H9 (cell line): ENCODE data around the gene KCNJ16. TPM values are rescaled to one million over a fixed set of nuclear protein-coding genes. Genes with fewer than 3 reads are reported as not detected.

Source experiments
- DNase-seq: peaks from one replicate; pipeline ENCODE4 v3.0.0-alpha.2; 2017
- H2AFZ ChIP-seq: one replicate; pipeline ENCODE4 v1.6.1; 2013; ENCODE audit warnings: mild to moderate bottlenecking, low read length, control low read depth, moderate library complexity
- H2AK5ac ChIP-seq: 2 replicates; pipeline ENCODE4 v1.6.1; 2013; ENCODE audit warnings: low read length, control low read depth, mixed read lengths; ENCODE audit not compliant: insufficient read length
- H2BK120ac ChIP-seq: one replicate; pipeline ENCODE4 v1.6.1; 2013; ENCODE audit warnings: low read depth, mild to moderate bottlenecking, low read length, control low read depth, inconsistent platforms; ENCODE audit not compliant: poor library complexity, severe bottlenecking
- H2BK12ac ChIP-seq: 2 replicates; pipeline ENCODE4 v1.6.1; 2013; ENCODE audit warnings: low read length, control low read depth, mixed read lengths, low read depth; ENCODE audit not compliant: insufficient read length
- H2BK15ac ChIP-seq: 2 replicates; pipeline ENCODE4 v1.6.1; 2013; ENCODE audit warnings: low read depth, low read length, control low read depth
- H2BK20ac ChIP-seq: one replicate; pipeline ENCODE4 v1.6.1; 2013; ENCODE audit warnings: low read depth, mild to moderate bottlenecking, low read length, control low read depth, inconsistent platforms; ENCODE audit not compliant: poor library complexity, severe bottlenecking
- H2BK5ac ChIP-seq: 2 replicates; pipeline ENCODE4 v1.6.1; 2013; ENCODE audit warnings: low read length, control low read depth, mixed read lengths; ENCODE audit not compliant: insufficient read length
- H3K14ac ChIP-seq: 2 replicates; pipeline ENCODE4 v1.6.1; 2013; ENCODE audit warnings: low read length, control low read depth; ENCODE audit not compliant: insufficient read depth
- H3K18ac ChIP-seq: 2 replicates; pipeline ENCODE4 v1.6.1; 2013; ENCODE audit warnings: low read depth, mild to moderate bottlenecking, mixed read lengths, low read length, control low read depth; ENCODE audit not compliant: insufficient read length
- H3K23ac ChIP-seq: 2 replicates; pipeline ENCODE4 v1.6.1; 2013; ENCODE audit warnings: low read length, control low read depth, mixed read lengths, low read depth; ENCODE audit not compliant: insufficient read length
- H3K23me2 ChIP-seq: 2 replicates; pipeline ENCODE4 v1.6.1; 2013; ENCODE audit warnings: low read depth, mild to moderate bottlenecking, mixed read lengths, low read length, control low read depth; ENCODE audit not compliant: insufficient read length, poor library complexity, severe bottlenecking
- H3K27ac ChIP-seq: 2 replicates; pipeline ENCODE4 v1.5.1; 2013; ENCODE audit warnings: low read length, control low read depth, mixed read lengths, low read depth; ENCODE audit not compliant: insufficient read length
- H3K27me3 ChIP-seq: 2 replicates; pipeline ENCODE4 v1.6.1; 2013; ENCODE audit warnings: low read length, control low read depth, inconsistent platforms; ENCODE audit not compliant: insufficient read depth
- H3K4ac ChIP-seq: 2 replicates; pipeline ENCODE4 v1.6.1; 2013; ENCODE audit warnings: low read depth, mild to moderate bottlenecking, control low read depth, inconsistent platforms, low read length, moderate library complexity
- H3K4me1 ChIP-seq: 2 replicates; pipeline ENCODE4 v1.6.1; 2013; ENCODE audit warnings: low read length, control low read depth, inconsistent platforms; ENCODE audit not compliant: insufficient read depth
- H3K4me2 ChIP-seq: 2 replicates; pipeline ENCODE4 v1.6.1; 2013; ENCODE audit warnings: low read length, control low read depth, mixed read lengths; ENCODE audit not compliant: insufficient read length, insufficient read depth
- H3K56ac ChIP-seq: 2 replicates; pipeline ENCODE4 v1.6.1; 2013; ENCODE audit warnings: low read depth, mild to moderate bottlenecking, mixed read lengths, low read length, control low read depth; ENCODE audit not compliant: insufficient read length
- H3K79me1 ChIP-seq: 2 replicates; pipeline ENCODE4 v1.6.1; 2013; ENCODE audit warnings: low read depth, mild to moderate bottlenecking, moderate library complexity, low read length, control low read depth, inconsistent platforms; ENCODE audit not compliant: insufficient read depth, poor library complexity, severe bottlenecking
- H3K79me2 ChIP-seq: 2 replicates; pipeline ENCODE4 v1.6.1; 2013; ENCODE audit warnings: low read length, control low read depth, inconsistent platforms; ENCODE audit not compliant: insufficient read depth
- H3K9ac ChIP-seq: 2 replicates; pipeline ENCODE4 v1.6.1; 2013; ENCODE audit warnings: low read length, control low read depth, mixed read lengths; ENCODE audit not compliant: insufficient read length; ENCODE audit errors: extremely low read depth
- H3K9me3 ChIP-seq: one replicate; pipeline ENCODE4 v1.6.1; 2013; ENCODE audit warnings: low read depth, low read length, inconsistent platforms; ENCODE audit not compliant: control insufficient read depth
- H3T11ph ChIP-seq: one replicate; pipeline ENCODE4 v1.6.1; 2013; ENCODE audit warnings: mild to moderate bottlenecking, low read length, control low read depth, inconsistent platforms
- H4K20me1 ChIP-seq: one replicate; pipeline ENCODE4 v1.6.1; 2013; ENCODE audit not compliant: control insufficient read depth, insufficient read length, insufficient read depth
- H4K5ac ChIP-seq: 2 replicates; pipeline ENCODE4 v1.6.1; 2013; ENCODE audit warnings: low read depth, mild to moderate bottlenecking, mixed read lengths, low read length, control low read depth; ENCODE audit not compliant: insufficient read length
- H4K8ac ChIP-seq: replicated peaks from 2 replicates; pipeline ENCODE4 v1.6.1; 2013; ENCODE audit warnings: low read length, control low read depth, mixed read lengths, low read depth; ENCODE audit not compliant: insufficient read length
- H4K91ac ChIP-seq: 2 replicates; pipeline ENCODE4 v1.6.1; 2013; ENCODE audit warnings: low read depth, mild to moderate bottlenecking, moderate library complexity, mixed read lengths, low read length, control low read depth; ENCODE audit not compliant: insufficient read length
- H3K27ac Mint-ChIP-seq, 3 experiments: 2 replicates in 2 of 3; 3 replicates in 1 of 3; pipeline ENCODE4 v1.8.0; 2020 to 2021; ENCODE audit warnings: mixed read lengths in 3 of 3, mild to moderate bottlenecking in 1 of 3, moderate library complexity in 1 of 3
- H3K27me3 Mint-ChIP-seq: 2 replicates; pipeline ENCODE4 v1.8.0; 2021; ENCODE audit warnings: low read depth, mild to moderate bottlenecking, moderate library complexity, mixed read lengths
- H3K36me3 Mint-ChIP-seq, 3 experiments: 2 replicates in 2 of 3; 3 replicates in 1 of 3; pipeline ENCODE4 v1.8.0; 2020 to 2021; ENCODE audit warnings: low read depth in 3 of 3, mixed read lengths in 3 of 3; ENCODE audit not compliant: insufficient read depth in 1 of 3
- H3K4me1 Mint-ChIP-seq, 2 experiments: 2 replicates each; pipeline ENCODE4 v1.8.0; 2020; ENCODE audit warnings: mixed read lengths in 2 of 2
- H3K4me3 Mint-ChIP-seq, 2 experiments: 2 replicates in 1 of 2; 3 replicates in 1 of 2; pipeline ENCODE4 v1.8.0; 2020 to 2021; ENCODE audit warnings: mild to moderate bottlenecking in 2 of 2, mixed read lengths in 2 of 2, moderate library complexity in 1 of 2
- H3K9me3 Mint-ChIP-seq, 2 experiments: 2 replicates in 1 of 2; 3 replicates in 1 of 2; pipeline ENCODE4 v1.8.0; 2020; ENCODE audit warnings: mild to moderate bottlenecking in 2 of 2, mixed read lengths in 2 of 2, moderate library complexity in 1 of 2
- WGBS: extraction: QIAGEN DNeasy Blood & Tissue Kit; methylation state at CpG from one replicate; pipeline ENCODE4 v1.1.7; 2013; ENCODE audit warnings: missing lambda C conversion rate, low lambda C conversion rate, mixed read lengths; ENCODE audit not compliant: insufficient read length; ENCODE audit errors: extremely low coverage; 5-methylcytosine and 5-hydroxymethylcytosine counted together
- total RNA-seq: library from RNA; stranded (reverse); gene quantifications from 2 replicates; pipeline ENCODE4 v1.2.1, GENCODE V29; 2021
- TF ChIP-seq, protein P1 (sequence below): fragments of 200-600 bp; sonication (generic); conservative IDR thresholded peaks from 3 replicates; pipeline ENCODE4 v1.8.0; 2021; ENCODE audit warnings: antibody characterized with exemption, mild to moderate bottlenecking

KCNJ16 gene
- total RNA-seq, 1 experiment from 2014 or later = not detected

GRCh38 chr17:70181376-70181775 lies 106.4 kb downstream of the KCNJ16 start:
- no peaks in the 10 kb centered on the region for H3K36me3 Mint-ChIP-seq
- no peak overlapping the region for H3K4me2 ChIP-seq
- WGBS = no CpG with 5 or more reads among the region's 5 CpGs

More at GRCh38 chr17:70181376-70181775, 106.4 kb downstream of the KCNJ16 start:
- no peak overlapping the region for H2BK20ac ChIP-seq
- TF ChIP-seq, protein P1, sequence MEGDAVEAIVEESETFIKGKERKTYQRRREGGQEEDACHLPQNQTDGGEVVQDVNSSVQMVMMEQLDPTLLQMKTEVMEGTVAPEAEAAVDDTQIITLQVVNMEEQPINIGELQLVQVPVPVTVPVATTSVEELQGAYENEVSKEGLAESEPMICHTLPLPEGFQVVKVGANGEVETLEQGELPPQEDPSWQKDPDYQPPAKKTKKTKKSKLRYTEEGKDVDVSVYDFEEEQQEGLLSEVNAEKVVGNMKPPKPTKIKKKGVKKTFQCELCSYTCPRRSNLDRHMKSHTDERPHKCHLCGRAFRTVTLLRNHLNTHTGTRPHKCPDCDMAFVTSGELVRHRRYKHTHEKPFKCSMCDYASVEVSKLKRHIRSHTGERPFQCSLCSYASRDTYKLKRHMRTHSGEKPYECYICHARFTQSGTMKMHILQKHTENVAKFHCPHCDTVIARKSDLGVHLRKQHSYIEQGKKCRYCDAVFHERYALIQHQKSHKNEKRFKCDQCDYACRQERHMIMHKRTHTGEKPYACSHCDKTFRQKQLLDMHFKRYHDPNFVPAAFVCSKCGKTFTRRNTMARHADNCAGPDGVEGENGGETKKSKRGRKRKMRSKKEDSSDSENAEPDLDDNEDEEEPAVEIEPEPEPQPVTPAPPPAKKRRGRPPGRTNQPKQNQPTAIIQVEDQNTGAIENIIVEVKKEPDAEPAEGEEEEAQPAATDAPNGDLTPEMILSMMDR = no peak
- H3K14ac ChIP-seq = no peak overlapping the region
- no peak overlapping the region for H2AFZ ChIP-seq
- no peak overlapping the region for H2AK5ac ChIP-seq
- no peak for DNase-seq
- no peak overlapping the region for H3T11ph ChIP-seq
- Mint-ChIP-seq H3K9me3 (no peaks in the 10 kb centered on the region), H3K4me3 (no peak overlapping the region), H3K27me3 (no peaks in the 10 kb centered on the region), H3K27ac (no peak overlapping the region), H3K4me1 (peaks cover 4 to 9% of the 10 kb centered on the region in 2 experiments)
- no peaks in the 10 kb centered on the region for H3K27me3 ChIP-seq
- no peak overlapping the region for H2BK15ac ChIP-seq
- H3K23ac ChIP-seq = no peak overlapping the region
- H4K20me1 ChIP-seq = no peaks in the 10 kb centered on the region
- H3K9me3 ChIP-seq = no peaks in the 10 kb centered on the region
- H2BK120ac ChIP-seq = no peak overlapping the region
- no peaks in the 10 kb centered on the region for H3K79me2 ChIP-seq
- no peak overlapping the region for H3K9ac ChIP-seq
- no peak overlapping the region for H2BK12ac ChIP-seq
- no peak overlapping the region for H4K91ac ChIP-seq
- H3K79me1 ChIP-seq = no peaks in the 10 kb centered on the region
- H3K56ac ChIP-seq = no peak overlapping the region
- no peak overlapping the region for H4K5ac ChIP-seq
- H4K8ac ChIP-seq = no peak overlapping the region
- H2BK5ac ChIP-seq = no peak overlapping the region
- no peak overlapping the region for H3K27ac ChIP-seq
- H3K18ac ChIP-seq = no peak overlapping the region
- H3K4ac ChIP-seq = no peak overlapping the region
- H3K4me1 ChIP-seq = no peaks in the 10 kb centered on the region; the same call in 1 of the 2 replicates
- no peaks in the 10 kb centered on the region for H3K23me2 ChIP-seq
